GM04503 (cell line): ENCODE data around the gene ZFTA.
A peak's percentile ranks its signal among the peaks of the same experiment; 100 is the strongest.

Experiments
- DNase-seq: peaks from one replicate; pipeline ENCODE4 v3.0.0-alpha.2; 2012; ENCODE audit warnings: low read depth

Gene ZFTA

DNA sequence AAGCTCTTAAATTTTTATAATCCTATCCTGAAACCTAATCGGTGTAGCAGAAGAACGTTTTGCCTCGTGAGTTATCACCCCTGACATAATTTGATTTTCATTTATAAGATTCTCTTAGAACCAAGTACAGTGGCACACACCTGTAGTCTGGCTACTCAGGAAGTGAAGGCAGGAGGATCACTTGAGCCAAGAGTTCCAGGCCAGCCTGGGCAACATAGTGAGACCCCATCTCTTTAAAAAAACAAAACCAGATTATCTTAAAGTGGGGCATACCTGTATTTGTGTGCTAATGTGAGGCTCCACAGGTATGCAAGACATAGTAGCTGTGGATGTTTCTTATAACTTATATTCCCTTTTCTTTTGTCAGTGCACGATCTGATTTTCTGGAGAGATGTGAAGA lies 19.0 kb downstream of the ZFTA start:
- no peak for DNase-seq

DNA sequence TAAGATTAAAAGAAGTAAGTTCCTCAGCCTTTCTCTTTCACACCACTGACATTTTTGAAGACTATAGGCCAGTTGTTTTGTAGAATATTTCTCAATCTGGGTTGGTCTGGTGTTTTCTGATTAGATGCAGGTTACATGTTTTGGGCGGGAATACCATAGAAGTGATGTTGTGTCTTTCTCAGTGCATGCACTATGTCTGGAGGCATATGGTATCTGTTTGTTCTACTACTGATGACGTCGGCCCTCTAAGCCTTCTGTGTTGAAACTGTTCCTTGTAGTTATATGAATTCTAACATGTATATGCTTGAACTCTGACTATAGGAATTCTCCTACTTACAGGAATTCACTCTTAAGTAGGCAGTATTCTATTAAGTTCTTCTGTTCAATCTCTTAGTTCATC lies 21.6 kb downstream of the ZFTA start:
- DNase-seq, result no peak

DNA sequence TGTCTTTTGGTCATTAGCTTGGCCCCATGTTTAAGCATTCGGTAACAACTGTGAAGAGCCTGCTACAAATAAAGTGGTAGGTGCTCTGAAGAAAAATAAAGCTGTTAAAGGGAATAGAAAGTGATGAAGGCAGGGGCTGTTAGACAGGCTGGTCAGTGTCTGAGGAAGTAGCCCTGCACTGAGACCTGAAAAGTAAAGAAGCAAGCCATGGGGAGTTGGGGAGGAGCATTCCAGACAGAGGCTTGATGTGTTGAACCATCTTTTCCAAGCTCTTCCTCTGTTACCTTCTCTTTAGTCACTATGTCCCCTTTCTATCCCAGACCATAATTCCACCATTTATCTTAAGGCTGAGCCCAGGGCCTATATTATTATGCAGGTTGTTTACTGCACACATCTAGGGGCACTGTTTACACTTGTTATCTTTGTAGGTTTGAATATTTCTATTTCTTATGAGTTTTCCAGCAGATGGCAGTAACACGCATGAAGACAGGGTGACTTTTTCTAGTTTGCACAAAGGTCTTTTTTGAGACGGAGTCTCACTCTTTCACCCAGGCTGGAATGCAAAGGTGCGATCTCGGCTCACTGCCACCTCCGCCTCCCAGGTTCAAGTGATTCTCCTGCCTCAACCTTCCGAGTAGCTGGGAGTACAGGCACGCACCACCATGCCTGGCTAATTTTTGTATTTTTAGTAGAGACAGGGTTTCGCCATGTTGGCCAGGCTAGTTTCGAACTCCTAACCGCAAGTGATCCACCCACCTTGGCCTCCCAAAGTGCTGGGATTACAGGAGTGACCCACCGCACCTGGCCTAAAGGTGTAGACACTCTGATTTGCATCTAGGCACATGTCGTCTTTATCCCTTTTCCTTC lies 23.0 kb downstream of the ZFTA start:
- no peak for DNase-seq

DNA sequence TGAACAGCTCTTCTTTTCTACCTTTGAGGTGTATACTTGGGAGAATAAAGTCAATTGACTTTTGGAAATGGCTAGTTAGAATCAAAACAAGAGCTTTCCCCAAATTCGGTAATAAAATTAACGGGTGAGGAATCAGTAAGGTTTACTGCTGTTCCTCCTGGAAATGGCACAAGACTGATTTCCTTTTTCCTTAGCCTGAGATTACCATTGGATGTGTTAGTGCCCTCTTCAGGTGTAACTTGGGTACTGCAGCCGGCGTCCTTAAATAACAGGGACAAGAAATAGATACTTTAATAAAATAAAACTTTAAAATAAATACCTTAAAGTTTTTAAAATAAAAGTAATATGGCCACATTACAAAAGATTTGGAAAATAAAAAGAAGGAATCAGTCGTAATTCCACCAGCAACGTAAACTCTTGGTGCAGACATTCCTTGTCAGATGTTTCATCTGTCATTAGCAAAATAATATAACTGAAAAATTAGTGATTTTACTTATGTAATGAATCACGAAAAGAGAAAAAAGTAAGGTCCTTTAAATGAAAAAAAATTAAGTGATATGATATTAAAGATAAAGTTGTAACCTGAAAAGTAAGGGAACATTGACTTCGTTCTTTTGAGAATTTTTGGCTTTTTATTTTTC lies 29.7 kb downstream of the ZFTA start:
- DNase-seq, result peak; percentile 28

DNA sequence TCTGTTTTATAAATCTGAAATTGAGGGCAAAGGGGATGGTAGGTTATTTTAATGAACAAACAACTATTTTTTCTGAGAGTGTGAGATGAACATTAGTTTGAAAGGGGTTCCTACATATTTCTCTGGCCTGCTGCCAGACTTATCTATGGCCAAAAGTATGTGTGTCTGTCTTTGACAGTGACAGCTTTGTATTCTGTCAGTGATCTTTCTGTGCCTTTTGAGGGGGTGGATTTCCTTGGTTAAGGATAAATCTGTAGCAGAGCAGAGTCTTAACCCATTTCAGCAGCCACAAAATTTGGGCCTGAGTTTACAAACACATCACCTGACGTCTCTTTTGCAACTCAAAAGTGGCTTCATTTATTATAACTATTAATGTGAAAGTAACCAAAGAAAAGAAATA lies 30.9 kb downstream of the ZFTA start:
- DNase-seq, result no peak

DNA sequence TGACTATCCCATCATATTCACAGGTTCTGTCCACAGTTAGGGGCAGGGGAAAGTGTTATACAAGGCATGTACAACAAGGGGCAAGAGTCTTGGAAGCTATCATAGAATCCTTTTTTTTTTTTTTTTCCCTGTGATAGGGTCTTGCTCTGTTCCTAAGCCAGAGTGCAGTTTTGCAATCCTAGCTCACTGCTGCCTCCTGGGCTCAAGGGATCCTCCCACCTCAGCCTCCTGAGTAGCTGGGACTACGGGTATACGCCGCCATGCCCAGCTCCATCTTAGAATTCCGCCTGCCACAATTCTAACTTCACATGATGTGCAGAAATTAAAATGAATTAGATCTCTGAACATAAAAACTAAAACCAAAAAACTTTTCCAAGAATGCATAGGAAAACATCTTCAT lies 31.7 kb downstream of the ZFTA start:
- DNase-seq, result no peak

DNA sequence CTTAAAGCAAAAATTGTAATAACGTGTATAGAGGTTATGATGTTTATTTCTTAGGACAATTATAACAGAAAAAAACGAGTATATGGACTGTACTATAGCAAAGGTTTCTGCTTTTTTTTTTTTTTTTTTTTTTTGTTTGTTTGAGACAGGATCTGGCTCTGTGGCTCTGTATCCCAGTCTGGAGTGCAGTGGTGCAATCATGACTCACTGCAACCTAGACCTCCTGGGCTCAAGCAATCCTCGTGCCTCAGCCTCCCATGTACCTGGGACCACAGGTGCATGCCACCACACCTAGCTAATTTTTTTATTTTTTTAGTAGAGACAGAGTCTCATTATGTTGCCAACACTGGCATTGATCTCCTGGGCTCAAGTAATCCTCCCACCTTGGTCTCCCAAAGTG lies 39.2 kb downstream of the ZFTA start:
- DNase-seq, result no peak

DNA sequence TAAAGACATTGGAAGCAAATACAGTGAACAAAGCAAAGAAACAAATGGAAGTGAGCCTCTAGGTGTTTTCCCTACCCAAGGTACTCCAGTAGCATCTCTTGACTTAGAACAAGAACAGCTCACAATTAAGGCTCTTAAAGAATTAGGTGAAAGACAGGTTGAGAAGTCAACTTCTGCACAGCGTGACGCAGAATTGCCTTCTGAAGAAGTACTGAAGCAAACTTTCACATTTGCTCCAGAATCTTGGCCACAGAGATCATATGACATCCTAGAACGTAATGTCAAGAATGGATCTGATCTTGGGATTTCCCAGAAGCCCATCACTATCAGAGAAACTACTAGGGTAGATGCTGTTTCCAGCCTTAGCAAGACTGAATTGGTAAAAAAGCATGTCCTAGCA lies 48.0 kb downstream of the ZFTA start:
- DNase-seq, result no peak

DNA sequence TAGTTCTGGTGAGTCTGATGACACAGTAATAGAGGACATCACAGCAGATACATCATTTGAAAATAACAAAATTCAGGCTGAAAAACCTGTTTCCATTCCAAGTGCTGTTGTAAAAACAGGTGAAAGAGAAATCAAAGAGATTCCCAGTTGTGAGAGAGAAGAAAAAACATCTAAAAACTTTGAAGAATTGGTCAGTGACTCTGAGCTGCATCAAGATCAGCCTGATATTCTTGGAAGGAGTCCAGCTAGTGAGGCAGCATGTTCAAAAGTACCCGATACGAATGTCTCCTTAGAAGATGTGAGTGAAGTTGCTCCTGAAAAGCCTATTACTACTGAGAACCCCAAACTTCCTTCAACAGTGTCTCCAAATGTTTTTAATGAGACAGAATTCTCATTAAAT lies 48.6 kb downstream of the ZFTA start:
- DNase-seq, result no peak

DNA sequence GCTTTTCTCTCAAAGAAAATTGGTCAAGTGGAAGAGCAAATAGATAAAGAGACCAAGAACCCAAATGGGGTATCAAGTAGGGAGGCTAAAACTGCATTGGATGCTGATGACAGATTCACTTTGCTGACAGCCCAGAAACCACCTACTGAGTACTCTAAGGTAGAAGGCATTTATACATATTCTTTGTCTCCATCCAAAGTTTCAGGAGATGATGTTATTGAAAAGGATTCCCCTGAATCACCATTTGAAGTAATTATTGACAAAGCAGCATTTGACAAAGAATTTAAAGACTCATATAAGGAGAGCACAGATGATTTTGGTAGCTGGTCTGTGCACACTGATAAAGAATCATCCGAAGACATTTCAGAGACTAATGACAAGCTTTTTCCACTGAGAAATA lies 49.6 kb downstream of the ZFTA start:
- DNase-seq, result no peak
